ENCODE results near the gene CCL3. TPM values are rescaled to one million over a fixed set of nuclear protein-coding genes. Genes with fewer than 3 reads are reported as not detected.

CCL3 gene
- total RNA-seq, 1 experiment from 2014 or later, result 0.98 TPM

GRCh38 chr17:36074365-36074764, 15.6 kb downstream of the CCL3 start (continued):
- TF ChIP-seq ZBTB33 (IDR thresholded peaks at IDR 0.05; ENCODE audit: extremely low read depth, insufficient replicate concordance, low read length), result no peak
- TF ChIP-seq POLR2AphosphoS5 (IDR thresholded peaks at IDR 0.05; ENCODE audit: low read depth, low read length), result no peak

GRCh38 chr17:36072431-36073121, 17.4 kb downstream of the CCL3 start:
- peak; percentile 24 for DNase-seq (ENCODE audit: low read depth, low spot score)
- no TSS peak for BruUV-seq (replicated peaks)
- POLR2A ChIA-PET, result interaction anchor here (1.3 kb wide), 1 partner anchor 76 kb away, joined by 3 read pairs; no protein-coding TSS in a partner anchor
- peak; percentile 88 for ATAC-seq
- Histone ChIP-seq H3K27me3 (ENCODE audit: insufficient read depth, low read length) (no peaks in the 10 kb centered on the region), H3K4me3 (replicated peaks in 1 of 2; ENCODE audit: low read depth in 1 of 2, low read length in 2 of 2) (no peak overlapping the region), H3K79me2 (ENCODE audit: insufficient read depth, low read length) (no peaks in the 10 kb centered on the region), H3K9me3 (ENCODE audit: control insufficient read depth in 1 of 2, insufficient read depth in 1 of 2, low read depth in 1 of 2, low read length in 2 of 2) (no peaks in the 10 kb centered on the region), H3K9ac (ENCODE audit: low read length) (no peak overlapping the region), H4K20me1 (ENCODE audit: insufficient read depth) (no peaks in the 10 kb centered on the region), H2AFZ (ENCODE audit: low read depth, low read length, poor library complexity, severe bottlenecking) (peak overlapping the region; percentile 31), H3K36me3 (ENCODE audit: control insufficient read depth in 1 of 2, insufficient read depth in 2 of 2, low read length in 2 of 2) (no peaks in the 10 kb centered on the region), H3K4me1 (ENCODE audit: control insufficient read depth in 1 of 2, insufficient read depth in 2 of 2, low read length in 2 of 2) (no peaks in the 10 kb centered on the region), H3K4me2 (ENCODE audit: low read length) (no peak overlapping the region), H3K27ac (ENCODE audit: low read depth, low read length) (no peak overlapping the region), H3K9me2 (ENCODE audit: insufficient read depth) (peaks cover 3% of the 10 kb centered on the region; the same call in 1 of the 2 replicates)
- TF ChIP-seq CTCF (IDR thresholded peaks at IDR 0.05 in 2 of 3, conservative IDR thresholded peaks at IDR 0.05 in 1 of 3; ENCODE audit: borderline replicate concordance in 1 of 3, insufficient read depth in 1 of 3, low read depth in 2 of 3, low read length in 2 of 3), result peak; percentile 25 to 91 (median 71); a peak in 4 of 6 replicates
- TF ChIP-seq POLR2AphosphoS5 (IDR thresholded peaks at IDR 0.05; ENCODE audit: low read depth, low read length), result no peak
- peak; percentile 33; the same call in 1 of the 2 replicates for TF ChIP-seq RAD21 (IDR thresholded peaks at IDR 0.05; ENCODE audit: low read depth)
- TF ChIP-seq CEBPB (IDR thresholded peaks at IDR 0.05; ENCODE audit: low read depth), result no peak
- no peak for TF ChIP-seq ZNF274 (IDR thresholded peaks at IDR 0.05; ENCODE audit: low read depth, low read length)
- intact Hi-C loops (cut with micrococcal nuclease), result no loop called here
- RAD21 ChIA-PET (ENCODE audit: low non-redundant PET in 1 of 2, low total read pairs in 2 of 2, uncharacterized antibody in 2 of 2, unreplicated experiment in 2 of 2), result interaction anchor here in 1 of 2 experiments (1.0 to 1.4 kb wide), 3 partner anchors 76 to 103 kb away, joined by 3 to 4 read pairs (median 3); no protein-coding TSS in a partner anchor
- CTCF ChIA-PET, result interaction anchor here (0.9 to 3.3 kb wide), 17 partner anchors 11 to 223 kb away, joined by 3 to 18 read pairs (median 5); partner anchors contain the start of gene CCL3
